Cardiac muscle cell (in vitro differentiated cells and primary cell): ENCODE results near the gene PTTG1IP. TPM values are rescaled to one million over a fixed set of nuclear protein-coding genes. Genes with fewer than 3 reads are reported as not detected.
A peak's percentile ranks its signal among the peaks of the same experiment; 100 is the strongest.

Experiments
- DNase-seq, 2 donors: peaks; one replicate each; pipeline versions ENCODE4 v3.0.0 to v3.0.0-alpha.2; 2010 to 2017; ENCODE audit warnings: low read depth in 1 of 2, low spot score in 1 of 2
- H3K27ac ChIP-seq: fragments of 200-600 bp; sonication (generic); 2 replicates; pipeline ENCODE4 v1.5.1; 2016
- H3K27me3 ChIP-seq: fragments of 200-600 bp; sonication (generic); 2 replicates; pipeline ENCODE4 v1.6.0; 2016; ENCODE audit warnings: control low read depth
- H3K36me3 ChIP-seq: fragments of 200-600 bp; sonication (generic); 2 replicates; pipeline ENCODE4 v1.5.1; 2016; ENCODE audit warnings: control low read depth
- H3K4me1 ChIP-seq: fragments of 200-600 bp; sonication (generic); 2 replicates; pipeline ENCODE4 v1.8.1; 2017; ENCODE audit warnings: low read depth, mild to moderate bottlenecking, mixed run types
- H3K4me3 ChIP-seq: fragments of 200-600 bp; sonication (generic); 2 replicates; pipeline ENCODE4 v1.5.1; 2016; ENCODE audit warnings: mild to moderate bottlenecking
- H3K9me3 ChIP-seq: fragments of 200-600 bp; sonication (generic); 2 replicates; pipeline ENCODE4 v1.5.1; 2017; ENCODE audit warnings: low read depth, mild to moderate bottlenecking, control low read depth
- polyA plus RNA-seq: library from polyadenylated mRNA; unstranded; fragments of >200 nt; fragmentation: Nextera tagmentation; extraction: Ambion mirVana; gene quantifications from 2 replicates; pipeline ENCODE4 v1.2.1, GENCODE V29; 2016
- total RNA-seq: library from RNA; depleted of rRNA; stranded (reverse); fragments of >200 nt; gene quantifications from 2 replicates; pipeline ENCODE4 v1.2.3, GENCODE V29; 2016
- TF ChIP-seq, protein P1 (sequence below): IDR thresholded peaks from 2 replicates; pipeline ENCODE4 v1.5.1; 2012; ENCODE audit warnings: low read depth, mild to moderate bottlenecking, low read length

Gene PTTG1IP
- total and polyA plus RNA-seq, 2 experiments from 2014 or later = 204 to 253 TPM

DNA sequence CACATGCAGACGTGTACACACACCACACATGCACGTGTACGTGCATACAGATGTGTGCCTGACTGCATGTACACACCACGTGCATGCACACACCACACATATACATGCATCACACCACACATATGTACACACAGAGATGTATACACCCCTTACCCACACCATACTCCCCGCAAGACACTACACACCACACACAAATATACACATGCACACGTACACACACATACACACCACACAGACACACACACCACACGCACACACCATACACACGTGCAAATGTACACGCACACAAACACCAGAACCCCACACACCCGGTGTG, 37.5 kb upstream of the PTTG1IP start:
- Histone ChIP-seq H3K27ac (no peak overlapping the region), H3K27me3 (no peaks in the 10 kb centered on the region), H3K4me1 (peaks cover 16% of the 10 kb centered on the region), H3K4me3 (no peak overlapping the region), H3K9me3 (no peaks in the 10 kb centered on the region), H3K36me3 (no peaks in the 10 kb centered on the region)
- DNase-seq = no peak
- TF ChIP-seq, protein P1, sequence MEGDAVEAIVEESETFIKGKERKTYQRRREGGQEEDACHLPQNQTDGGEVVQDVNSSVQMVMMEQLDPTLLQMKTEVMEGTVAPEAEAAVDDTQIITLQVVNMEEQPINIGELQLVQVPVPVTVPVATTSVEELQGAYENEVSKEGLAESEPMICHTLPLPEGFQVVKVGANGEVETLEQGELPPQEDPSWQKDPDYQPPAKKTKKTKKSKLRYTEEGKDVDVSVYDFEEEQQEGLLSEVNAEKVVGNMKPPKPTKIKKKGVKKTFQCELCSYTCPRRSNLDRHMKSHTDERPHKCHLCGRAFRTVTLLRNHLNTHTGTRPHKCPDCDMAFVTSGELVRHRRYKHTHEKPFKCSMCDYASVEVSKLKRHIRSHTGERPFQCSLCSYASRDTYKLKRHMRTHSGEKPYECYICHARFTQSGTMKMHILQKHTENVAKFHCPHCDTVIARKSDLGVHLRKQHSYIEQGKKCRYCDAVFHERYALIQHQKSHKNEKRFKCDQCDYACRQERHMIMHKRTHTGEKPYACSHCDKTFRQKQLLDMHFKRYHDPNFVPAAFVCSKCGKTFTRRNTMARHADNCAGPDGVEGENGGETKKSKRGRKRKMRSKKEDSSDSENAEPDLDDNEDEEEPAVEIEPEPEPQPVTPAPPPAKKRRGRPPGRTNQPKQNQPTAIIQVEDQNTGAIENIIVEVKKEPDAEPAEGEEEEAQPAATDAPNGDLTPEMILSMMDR = no peak

DNA sequence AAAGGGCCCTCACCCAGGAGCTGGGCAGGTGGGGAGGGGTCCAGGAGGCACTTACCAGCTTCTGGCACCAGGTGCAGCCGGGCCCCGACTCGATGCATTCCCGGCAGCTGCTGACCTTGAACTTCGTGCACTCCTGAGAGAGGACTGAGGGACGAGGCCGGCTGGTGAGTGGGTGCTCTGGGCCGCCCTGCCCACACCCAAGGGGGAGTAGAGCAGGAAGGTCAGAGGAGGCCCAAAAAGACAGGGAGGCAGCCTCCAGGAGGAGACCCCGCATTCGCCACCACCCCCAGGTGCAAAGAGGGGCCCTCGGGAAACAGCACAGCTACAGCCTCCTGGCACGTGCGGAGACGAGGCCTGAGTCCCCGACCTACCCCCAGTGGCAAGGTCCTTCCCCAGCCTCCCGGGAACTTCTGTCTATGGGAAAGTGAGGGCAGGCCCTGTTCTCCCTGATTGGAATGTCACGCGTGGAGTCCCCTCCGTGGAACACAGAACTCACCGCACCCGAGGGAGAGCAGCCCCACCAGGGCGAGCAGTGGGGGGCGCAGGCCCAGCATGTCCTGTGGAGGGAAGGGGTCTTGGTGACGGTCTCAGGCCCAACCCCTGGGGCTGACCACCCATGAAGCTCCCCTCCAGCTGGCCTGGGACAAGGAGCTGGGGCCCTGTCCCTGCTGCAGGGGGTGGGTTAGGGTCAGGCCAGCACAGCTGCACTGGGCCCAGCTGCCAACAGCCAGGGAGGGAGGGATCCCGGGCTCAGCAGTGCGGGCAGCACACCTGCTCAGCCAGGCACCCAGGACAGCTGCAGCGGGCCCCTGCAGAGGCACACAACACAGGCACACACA, 37.0 kb upstream of the PTTG1IP start:
- no peak overlapping the region for H3K27ac ChIP-seq
- H3K36me3 ChIP-seq = no peaks in the 10 kb centered on the region
- DNase-seq = no peak
- peaks cover 16% of the 10 kb centered on the region for H3K4me1 ChIP-seq
- no peaks in the 10 kb centered on the region for H3K9me3 ChIP-seq
- TF ChIP-seq, protein P1 = no peak
- no peaks in the 10 kb centered on the region for H3K27me3 ChIP-seq
- no peak overlapping the region for H3K4me3 ChIP-seq

GRCh38 chr21:44909719-44910118, 36.2 kb upstream of the PTTG1IP start:
- H3K27me3 ChIP-seq = no peaks in the 10 kb centered on the region
- H3K9me3 ChIP-seq = no peaks in the 10 kb centered on the region
- no peak for DNase-seq
- TF ChIP-seq, protein P1 = no peak
- H3K4me1 ChIP-seq = peaks cover 16% of the 10 kb centered on the region
- H3K36me3 ChIP-seq = no peaks in the 10 kb centered on the region
- H3K27ac ChIP-seq = no peak overlapping the region
- no peak overlapping the region for H3K4me3 ChIP-seq

DNA sequence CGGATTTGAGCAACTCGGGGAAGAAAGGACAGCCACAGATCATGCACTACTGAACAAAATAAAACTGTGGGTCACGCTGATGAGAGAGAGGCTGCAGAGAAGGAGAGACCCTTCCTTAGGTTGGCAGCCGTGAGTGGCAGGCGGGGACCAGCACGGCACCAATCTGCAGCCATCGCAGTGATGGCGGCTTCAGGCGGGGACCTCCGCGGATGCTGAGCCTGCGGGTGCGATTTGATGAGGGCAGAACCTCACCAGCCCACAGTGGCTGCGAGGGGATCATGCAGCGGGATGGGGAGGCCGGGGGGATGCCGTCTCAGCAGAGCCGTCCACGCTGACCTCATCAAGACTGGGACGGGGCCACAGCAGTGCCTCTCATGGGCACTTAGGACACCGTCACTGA, 35.4 kb upstream of the PTTG1IP start:
- DNase-seq = no peak
- H3K9me3 ChIP-seq = no peaks in the 10 kb centered on the region
- H3K4me1 ChIP-seq = peaks cover 16% of the 10 kb centered on the region
- no peaks in the 10 kb centered on the region for H3K36me3 ChIP-seq
- no peaks in the 10 kb centered on the region for H3K27me3 ChIP-seq
- H3K27ac ChIP-seq = no peak overlapping the region
- TF ChIP-seq, protein P1 = no peak
- H3K4me3 ChIP-seq = no peak overlapping the region

- peak in 1 of 2 donors; percentile 62 for DNase-seq
- Histone ChIP-seq H3K27me3 (no peaks in the 10 kb centered on the region), H3K4me3 (no peak overlapping the region), H3K27ac (peak overlapping the region; percentile 30), H3K4me1 (peaks cover 16% of the 10 kb centered on the region), H3K9me3 (no peaks in the 10 kb centered on the region), H3K36me3 (no peaks in the 10 kb centered on the region)
- TF ChIP-seq, protein P1 = no peak
Measured at GRCh38 chr21:44907966-44908895, 34.7 kb upstream of the PTTG1IP start.
